Loucy (cell line): ENCODE measurements around the gene TMED8.

Experiments used
- H2AFZ ChIP-seq: fragments of 200-600 bp; sonication (generic); 2 replicates; pipeline ENCODE4 v1.6.0; 2016; ENCODE audit warnings: antibody characterized with exemption, mild to moderate bottlenecking, low read length, moderate library complexity
- H3F3A ChIP-seq: fragments of 200-600 bp; 2 replicates; pipeline ENCODE4 v1.6.0; 2016; ENCODE audit warnings: antibody characterized with exemption, low read depth, mild to moderate bottlenecking
- H3K27me3 ChIP-seq: fragments of 200-600 bp; sonication (generic); 2 replicates; pipeline ENCODE4 v1.6.1; 2014; ENCODE audit warnings: low read length, mild to moderate bottlenecking; ENCODE audit not compliant: insufficient read depth, poor library complexity, severe bottlenecking
- H3K36me3 ChIP-seq: fragments of 200-600 bp; sonication (generic); 2 replicates; pipeline ENCODE4 v1.6.1; 2016; ENCODE audit warnings: low read length; ENCODE audit not compliant: insufficient read depth
- H3K4me1 ChIP-seq: fragments of 200-600 bp; sonication (generic); 2 replicates; pipeline ENCODE4 v1.5.1; 2014; ENCODE audit warnings: low read length, mild to moderate bottlenecking; ENCODE audit not compliant: insufficient read depth, poor library complexity, severe bottlenecking
- H3K4me2 ChIP-seq: fragments of 200-600 bp; sonication (generic); 2 replicates; pipeline ENCODE4 v1.6.0; 2014; ENCODE audit warnings: antibody characterized with exemption, low read length, low read depth, mild to moderate bottlenecking; ENCODE audit not compliant: poor library complexity, severe bottlenecking
- H3K4me3 ChIP-seq: fragments of 200-600 bp; sonication (generic); 2 replicates; pipeline ENCODE4 v1.5.1; 2014; ENCODE audit warnings: low read length, mild to moderate bottlenecking, mixed read lengths; ENCODE audit not compliant: poor library complexity, severe bottlenecking
- H3K79me2 ChIP-seq: fragments of 200-600 bp; sonication (generic); 2 replicates; pipeline ENCODE4 v1.6.1; 2014; ENCODE audit warnings: low read length; ENCODE audit not compliant: insufficient read depth
- H3K9ac ChIP-seq: fragments of 200-600 bp; sonication (generic); 2 replicates; pipeline ENCODE4 v1.6.0; 2014; ENCODE audit warnings: mild to moderate bottlenecking, low read depth, low read length, moderate library complexity; ENCODE audit not compliant: poor library complexity, severe bottlenecking
- H3K9me2 ChIP-seq: fragments of 200-600 bp; sonication (generic); replicated peaks from 2 replicates; pipeline ENCODE4 v1.6.1; 2016; ENCODE audit warnings: low read depth, low read length, mixed read lengths
- H3K9me3 ChIP-seq: fragments of 200-600 bp; sonication (generic); 2 replicates; pipeline ENCODE4 v1.6.1; 2014; ENCODE audit warnings: mild to moderate bottlenecking, antibody characterized with exemption, low read length, low read depth; ENCODE audit not compliant: insufficient read depth
- H4K20me1 ChIP-seq: fragments of 200-600 bp; sonication (generic); 2 replicates; pipeline ENCODE4 v1.6.0; 2014; ENCODE audit warnings: antibody characterized with exemption, low read length, mild to moderate bottlenecking; ENCODE audit not compliant: insufficient read depth, poor library complexity, severe bottlenecking
- EZH2phosphoT487 ChIP-seq: fragments of 200-600 bp; IDR thresholded peaks from 2 replicates; pipeline ENCODE4 v1.6.1; 2018; ENCODE audit warnings: antibody characterized with exemption, mild to moderate bottlenecking, moderate library complexity, borderline replicate concordance
- TF ChIP-seq, protein P1 (sequence below): fragments of 200-600 bp; sonication (generic); conservative IDR thresholded peaks from 2 replicates; pipeline ENCODE4 v1.5.1; 2014; ENCODE audit warnings: mild to moderate bottlenecking, antibody characterized with exemption, low read length

TMED8 gene, protein sequence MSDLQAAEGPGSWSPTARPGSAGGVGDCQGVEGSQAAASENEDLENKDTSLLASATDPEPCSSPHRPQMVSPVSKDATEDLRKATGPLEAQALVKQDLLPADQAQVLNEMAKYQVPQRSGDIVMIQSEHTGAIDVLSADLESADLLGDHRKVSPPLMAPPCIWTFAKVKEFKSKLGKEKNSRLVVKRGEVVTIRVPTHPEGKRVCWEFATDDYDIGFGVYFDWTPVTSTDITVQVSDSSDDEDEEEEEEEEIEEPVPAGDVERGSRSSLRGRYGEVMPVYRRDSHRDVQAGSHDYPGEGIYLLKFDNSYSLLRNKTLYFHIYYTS

DNA sequence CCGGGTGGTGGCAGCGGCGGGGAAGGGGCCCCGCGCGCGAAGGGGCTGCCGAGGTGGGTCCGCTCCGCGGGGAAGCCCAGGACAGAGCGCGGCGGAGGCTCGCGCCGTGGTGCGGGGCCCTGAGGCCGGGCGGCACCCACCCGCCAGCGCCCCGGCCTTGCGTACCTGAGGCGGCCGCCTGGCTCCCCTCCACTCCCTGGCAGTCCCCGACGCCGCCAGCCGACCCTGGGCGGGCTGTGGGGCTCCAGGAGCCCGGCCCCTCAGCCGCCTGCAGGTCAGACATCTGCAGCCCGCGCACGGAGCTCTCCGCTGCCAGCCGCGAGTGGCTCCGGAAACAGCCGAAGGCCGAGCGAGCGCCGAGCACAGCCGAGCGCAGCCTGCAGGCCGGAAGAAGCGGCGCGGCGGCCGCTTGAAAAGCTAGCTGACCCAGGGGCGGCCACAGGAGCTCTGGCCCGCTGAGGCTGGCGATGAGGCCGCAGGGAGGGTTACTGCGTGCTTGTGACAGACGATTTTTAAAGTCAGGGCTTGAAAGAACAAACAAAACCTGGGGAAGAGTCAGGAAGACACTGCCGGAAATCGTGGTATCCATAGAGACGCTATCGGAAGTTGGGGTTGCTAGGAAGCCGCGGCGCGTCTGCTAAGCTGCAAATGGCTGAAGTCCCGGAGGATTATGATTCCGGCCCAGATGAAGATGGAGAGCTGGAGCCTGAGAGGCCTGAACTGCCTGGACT, at the start of gene TMED8, which contains the start of gene SAMD15:
Gene TMED8 (minus strand): TSS at position 324 of the 731 bp plus-strand sequence. CDS start 41 bp downstream, at position 283.
Gene SAMD15 (plus strand): TSS at position 609 of the 731 bp plus-strand sequence. CDS start 40 bp downstream, at position 649.
- H4K20me1 ChIP-seq, result no peaks in the 10 kb centered on the region
- TF ChIP-seq, protein P1, sequence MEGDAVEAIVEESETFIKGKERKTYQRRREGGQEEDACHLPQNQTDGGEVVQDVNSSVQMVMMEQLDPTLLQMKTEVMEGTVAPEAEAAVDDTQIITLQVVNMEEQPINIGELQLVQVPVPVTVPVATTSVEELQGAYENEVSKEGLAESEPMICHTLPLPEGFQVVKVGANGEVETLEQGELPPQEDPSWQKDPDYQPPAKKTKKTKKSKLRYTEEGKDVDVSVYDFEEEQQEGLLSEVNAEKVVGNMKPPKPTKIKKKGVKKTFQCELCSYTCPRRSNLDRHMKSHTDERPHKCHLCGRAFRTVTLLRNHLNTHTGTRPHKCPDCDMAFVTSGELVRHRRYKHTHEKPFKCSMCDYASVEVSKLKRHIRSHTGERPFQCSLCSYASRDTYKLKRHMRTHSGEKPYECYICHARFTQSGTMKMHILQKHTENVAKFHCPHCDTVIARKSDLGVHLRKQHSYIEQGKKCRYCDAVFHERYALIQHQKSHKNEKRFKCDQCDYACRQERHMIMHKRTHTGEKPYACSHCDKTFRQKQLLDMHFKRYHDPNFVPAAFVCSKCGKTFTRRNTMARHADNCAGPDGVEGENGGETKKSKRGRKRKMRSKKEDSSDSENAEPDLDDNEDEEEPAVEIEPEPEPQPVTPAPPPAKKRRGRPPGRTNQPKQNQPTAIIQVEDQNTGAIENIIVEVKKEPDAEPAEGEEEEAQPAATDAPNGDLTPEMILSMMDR, result no peak
- TF ChIP-seq EZH2phosphoT487, result no peak
- peaks cover 48% of the 10 kb centered on the region for H3K4me1 ChIP-seq
- peak within 1 kb of the TSS; percentile 96 for H2AFZ ChIP-seq
- peaks cover 32% of the 10 kb centered on the region for H3K79me2 ChIP-seq
- no peaks in the 10 kb centered on the region for H3K9me2 ChIP-seq
- peak within 1 kb of the TSS; percentile 97 for H3K4me2 ChIP-seq
- no peaks in the 10 kb centered on the region for H3K9me3 ChIP-seq
- no peaks in the 10 kb centered on the region for H3K36me3 ChIP-seq
- H3K27me3 ChIP-seq, result no peaks in the 10 kb centered on the region
- H3K4me3 ChIP-seq, result peak within 1 kb of the TSS; percentile 82
- peak within 1 kb of the TSS; percentile 87 for H3K9ac ChIP-seq
- 0 out of 2 replicates have a peak, but pooled peaks cover 7% of the 10 kb centered on the region for H3F3A ChIP-seq

DNA sequence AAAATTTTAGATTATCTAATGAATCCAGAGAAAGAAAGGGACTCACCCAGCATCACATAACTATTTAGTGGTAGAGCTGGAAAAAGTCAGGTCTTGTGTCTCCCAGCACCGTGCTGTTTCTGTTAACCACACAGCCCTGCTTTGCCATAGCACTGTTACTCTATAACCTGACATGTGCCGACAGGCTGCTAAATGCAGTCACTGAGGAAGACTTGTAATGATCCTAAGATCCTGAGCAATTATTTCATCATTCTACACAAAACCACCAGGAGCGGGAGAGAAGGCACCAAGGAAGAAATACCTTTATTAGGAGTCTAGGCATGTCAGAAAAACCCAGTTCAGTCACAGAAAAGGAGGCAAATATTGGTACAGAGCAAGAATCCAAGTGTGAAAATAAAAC, 49.5 kb upstream of the TMED8 start:
- Histone ChIP-seq H3F3A (no peaks in the 10 kb centered on the region), H4K20me1 (no peaks in the 10 kb centered on the region), H3K36me3 (peaks cover 50% of the 10 kb centered on the region; the same call in 1 of the 2 replicates), H3K4me1 (no peaks in the 10 kb centered on the region), H3K9me3 (no peaks in the 10 kb centered on the region), H3K4me2 (no peak overlapping the region), H2AFZ (no peak overlapping the region), H3K9ac (no peak overlapping the region), H3K79me2 (no peaks in the 10 kb centered on the region), H3K9me2 (no peaks in the 10 kb centered on the region), H3K27me3 (no peaks in the 10 kb centered on the region), H3K4me3 (no peak overlapping the region)
- TF ChIP-seq EZH2phosphoT487, result no peak
- TF ChIP-seq, protein P1, result no peak

DNA sequence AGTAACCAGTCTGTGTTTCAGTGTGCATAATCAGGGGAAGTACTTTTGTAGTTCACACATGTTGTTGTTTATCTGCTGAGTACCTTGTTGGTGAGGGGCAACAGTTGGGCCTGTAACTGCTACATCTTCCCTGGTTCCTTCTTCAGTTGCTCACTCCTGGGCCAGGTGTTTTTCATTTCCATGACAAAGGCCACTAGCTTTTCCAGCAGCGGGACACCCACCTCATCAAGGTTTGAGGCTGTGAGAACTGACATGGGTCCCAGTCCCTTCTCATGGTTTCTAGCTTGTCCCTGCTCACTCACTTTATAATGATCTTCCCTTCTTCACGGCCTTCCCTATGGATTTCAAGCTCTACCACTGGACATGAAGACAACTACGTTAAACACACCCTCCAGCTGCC, 48.0 kb upstream of the TMED8 start:
- Histone ChIP-seq H3K4me1 (no peaks in the 10 kb centered on the region), H3K9me3 (peaks cover 1% of the 10 kb centered on the region; the same call in 1 of the 2 replicates), H3K36me3 (peaks cover 46% of the 10 kb centered on the region; the same call in 1 of the 2 replicates), H3K27me3 (no peaks in the 10 kb centered on the region), H2AFZ (no peak overlapping the region), H3K79me2 (no peaks in the 10 kb centered on the region), H4K20me1 (no peaks in the 10 kb centered on the region), H3K4me3 (no peak overlapping the region), H3K9ac (no peak overlapping the region), H3F3A (no peaks in the 10 kb centered on the region), H3K9me2 (no peaks in the 10 kb centered on the region), H3K4me2 (no peak overlapping the region)
- no peak for TF ChIP-seq EZH2phosphoT487
- TF ChIP-seq, protein P1, result no peak
